C4-2B (cell line): ENCODE measurements around the gene WWOX.

ENCODE experiments used
- CTCF ChIP-seq: fragments of 450-650 bp; conservative IDR thresholded peaks from 2 replicates; pipeline ENCODE4 v1.5.1; 2017; ENCODE audit warnings: mild to moderate bottlenecking
- ZFX ChIP-seq: fragments of 450-650 bp; IDR thresholded peaks from 2 replicates; pipeline ENCODE4 v1.6.1; 2017

GRCh38 chr16:78448658-78449271 lies 349.3 kb downstream of the WWOX start:
- TF ChIP-seq CTCF (no peak), ZFX (no peak)
